GM12892 (cell line): Measurements from ENCODE around the gene ATOX1.
A peak's percentile ranks its signal among the peaks of the same experiment; 100 is the strongest.

Experiments
- DNase-seq: peaks from one replicate; pipeline ENCODE4 v3.0.0; 2011; ENCODE audit not compliant: insufficient read length
- FAIRE-seq: peaks from 2 replicates; lab custom pipeline; 2011; peaks lifted over from hg19 to GRCh38; lab: Jason Lieb, UNC
- POLR2A ChIP-seq: IDR thresholded peaks from 2 replicates; pipeline ENCODE4 v1.6.1; 2011; ENCODE audit warnings: low read depth, low read length, control low read depth
- POLR2AphosphoS5 ChIP-seq: IDR thresholded peaks from 2 replicates; pipeline ENCODE4 v1.6.1; 2011; ENCODE audit warnings: low read depth, low read length, control low read depth
- TAF1 ChIP-seq: IDR thresholded peaks from 2 replicates; pipeline ENCODE4 v1.6.1; 2011; ENCODE audit warnings: low read depth, mild to moderate bottlenecking, control low read depth, low read length, borderline replicate concordance

The ATOX1 gene

GRCh38 chr5:151764801-151765200 is 6.4 kb upstream of the ATOX1 start:
- TF ChIP-seq POLR2A = no peak
- TF ChIP-seq POLR2AphosphoS5 = no peak
- TF ChIP-seq TAF1 = no peak
- DNase-seq (no peak), FAIRE-seq (no peak)

- TF ChIP-seq POLR2AphosphoS5 (no peak), TAF1 (no peak), POLR2A (no peak)
- FAIRE-seq = no peak
Observed at GRCh38 chr5:151758141-151758429, 346 bp downstream of the ATOX1 start.

GRCh38 chr5:151757233-151758140 is 944 bp downstream of the ATOX1 start:
- TF ChIP-seq TAF1 (no peak), POLR2A (no peak), POLR2AphosphoS5 (no peak)
- DNase-seq = peak; percentile 29
- peak; percentile 61 for FAIRE-seq

More at GRCh38 chr5:151758141-151758429, 346 bp downstream of the ATOX1 start:
- DNase-seq = no peak

- DNase-seq (no peak), FAIRE-seq (no peak)
- TF ChIP-seq POLR2A = no peak
- TF ChIP-seq TAF1 = no peak
- no peak for TF ChIP-seq POLR2AphosphoS5
Observed at GRCh38 chr5:151755383-151755782, 3.0 kb downstream of the ATOX1 start.

- FAIRE-seq = no peak
- no peak for DNase-seq
Observed at GRCh38 chr5:151751593-151751992, 6.8 kb downstream of the ATOX1 start.

GRCh38 chr5:151751091-151751490 is 7.3 kb downstream of the ATOX1 start:
- no peak for FAIRE-seq
- DNase-seq = no peak
- TF ChIP-seq POLR2A (no peak), TAF1 (no peak), POLR2AphosphoS5 (no peak)

More at GRCh38 chr5:151751593-151751992, 6.8 kb downstream of the ATOX1 start:
- TF ChIP-seq POLR2AphosphoS5 (no peak), POLR2A (no peak), TAF1 (no peak)

GRCh38 chr5:151750121-151750520 is 8.3 kb downstream of the ATOX1 start:
- no peak for TF ChIP-seq POLR2AphosphoS5
- TF ChIP-seq POLR2A = no peak
- no peak for DNase-seq
- no peak for FAIRE-seq

- FAIRE-seq = no peak
- no peak for DNase-seq
- no peak for TF ChIP-seq POLR2AphosphoS5
- no peak for TF ChIP-seq TAF1
- TF ChIP-seq POLR2A = no peak
Observed at GRCh38 chr5:151745071-151745705, 13.2 kb downstream of the ATOX1 start.

- no peak for DNase-seq
- TF ChIP-seq POLR2AphosphoS5 (no peak), POLR2A (no peak), TAF1 (no peak)
- no peak for FAIRE-seq
Observed at GRCh38 chr5:151743530-151743929, 14.9 kb downstream of the ATOX1 start.

- DNase-seq (no peak), FAIRE-seq (peak; percentile 56)
- no peak for TF ChIP-seq TAF1
- no peak for TF ChIP-seq POLR2A
- TF ChIP-seq POLR2AphosphoS5 = no peak
Observed at GRCh38 chr5:151742870-151743294, 15.5 kb downstream of the ATOX1 start.

GRCh38 chr5:151741678-151742423 is 16.6 kb downstream of the ATOX1 start:
- no peak for TF ChIP-seq POLR2A
- no peak for TF ChIP-seq POLR2AphosphoS5
- TF ChIP-seq TAF1 = no peak
- no peak for DNase-seq
- FAIRE-seq = peak; percentile 56

- FAIRE-seq (no peak), DNase-seq (no peak)
- no peak for TF ChIP-seq POLR2A
- TF ChIP-seq TAF1 = no peak
- no peak for TF ChIP-seq POLR2AphosphoS5
Observed at GRCh38 chr5:151740958-151741373, 17.5 kb downstream of the ATOX1 start.
